Measurements from ENCODE around the gene PSMG2. TPM values are rescaled to one million over a fixed set of nuclear protein-coding genes. Genes with fewer than 3 reads are reported as not detected.

The PSMG2 gene
- total and polyA plus RNA-seq, 9 of the 15 experiments (the other 6 are each of a cell fraction or from before 2014, with no cell fraction given): 59.9 to 271 (median 111) TPM

DNA sequence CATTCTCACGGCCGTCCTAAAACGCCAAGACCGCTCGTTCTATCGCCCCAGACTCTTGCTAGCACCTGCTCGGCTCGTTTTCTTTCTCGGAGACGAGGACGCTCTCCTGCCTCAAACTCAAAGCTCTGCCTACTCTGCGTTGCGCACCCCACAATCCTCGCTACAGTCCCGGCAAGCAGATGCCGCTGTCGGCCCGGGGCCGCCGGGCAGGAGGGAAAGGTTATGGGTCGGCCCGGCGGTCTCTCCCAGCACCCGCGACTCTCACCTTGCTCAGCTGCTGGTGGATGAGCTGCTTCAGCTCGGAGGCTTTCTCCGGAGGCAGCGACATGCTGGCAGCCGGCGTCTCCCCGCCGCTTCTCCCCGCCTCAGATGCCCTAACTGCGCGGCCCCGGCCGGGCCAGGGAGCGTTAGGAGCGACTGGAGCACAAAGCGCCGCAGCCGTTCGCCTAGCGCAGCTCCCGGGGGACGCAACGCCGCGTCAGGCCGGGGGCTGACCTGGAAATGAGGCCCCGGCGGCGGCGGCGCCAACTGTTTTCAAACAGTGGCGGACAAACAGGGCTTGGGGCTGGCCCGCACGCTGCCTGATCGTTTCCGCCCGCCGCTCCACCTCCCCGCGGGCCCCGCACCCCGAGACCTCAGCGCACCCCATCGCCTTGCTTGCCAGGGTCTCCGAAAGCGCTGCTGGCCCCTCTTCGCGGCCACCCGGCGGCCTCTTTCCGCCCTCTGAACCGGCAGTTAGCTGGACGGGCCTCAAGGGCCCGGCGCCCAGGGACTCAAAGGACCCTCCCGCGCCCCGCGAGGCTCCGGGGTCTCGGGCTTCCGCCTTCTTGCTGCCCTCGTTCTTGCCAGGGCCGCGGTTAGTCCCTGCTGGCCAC, at the start of gene PSMG2, which contains the start of gene CEP76 (continued):
- TF ChIP-seq ZNF764 (CRISPR knock-in tag; IDR thresholded peaks at IDR 0.05; ENCODE audit: low read depth): no peak
- TF ChIP-seq BRF1 (IDR thresholded peaks at IDR 0.05; ENCODE audit: borderline replicate concordance, extremely low read depth, insufficient read length): no peak
- TF ChIP-seq YY1 (IDR thresholded peaks at IDR 0.05; ENCODE audit: borderline replicate concordance in 1 of 3, control insufficient read depth in 1 of 3, extremely low read depth in 1 of 3, insufficient read depth in 3 of 3, insufficient read length in 1 of 3, insufficient replicate concordance in 2 of 3, low read depth in 1 of 3, low read length in 2 of 3): peak in 2 of 3 experiments; percentile 55 to 56
- no peak for TF ChIP-seq ZNF583 (CRISPR knock-in tag; IDR thresholded peaks at IDR 0.05)
- 0 out of 2 replicates have a peak, but pooled peaks have one; percentile 2 for TF ChIP-seq SMC3 (conservative IDR thresholded peaks at IDR 0.05; ENCODE audit: insufficient read depth, low read depth, low read length)
- TF ChIP-seq, protein P1, sequence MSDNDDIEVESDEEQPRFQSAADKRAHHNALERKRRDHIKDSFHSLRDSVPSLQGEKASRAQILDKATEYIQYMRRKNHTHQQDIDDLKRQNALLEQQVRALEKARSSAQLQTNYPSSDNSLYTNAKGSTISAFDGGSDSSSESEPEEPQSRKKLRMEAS (CRISPR knock-in tag; IDR thresholded peaks at IDR 0.05): peak; percentile 32; the same call in 1 of the 2 replicates
- TF ChIP-seq, protein P2, sequence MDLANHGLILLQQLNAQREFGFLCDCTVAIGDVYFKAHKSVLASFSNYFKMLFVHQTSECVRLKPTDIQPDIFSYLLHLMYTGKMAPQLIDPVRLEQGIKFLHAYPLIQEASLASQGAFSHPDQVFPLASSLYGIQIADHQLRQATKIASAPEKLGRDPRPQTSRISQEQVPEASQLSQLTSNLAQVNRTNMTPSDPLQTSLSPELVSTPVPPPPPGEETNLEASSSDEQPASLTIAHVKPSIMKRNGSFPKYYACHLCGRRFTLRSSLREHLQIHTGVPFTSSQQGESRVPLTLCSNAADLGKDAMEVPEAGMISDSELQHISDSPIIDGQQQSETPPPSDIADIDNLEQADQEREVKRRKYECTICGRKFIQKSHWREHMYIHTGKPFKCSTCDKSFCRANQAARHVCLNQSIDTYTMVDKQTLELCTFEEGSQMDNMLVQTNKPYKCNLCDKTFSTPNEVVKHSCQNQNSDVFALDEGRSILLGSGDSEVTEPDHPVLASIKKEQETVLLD (IDR thresholded peaks at IDR 0.05): no peak
- peak; percentile 97 for TF ChIP-seq EP400 (IDR thresholded peaks at IDR 0.05)
- TF ChIP-seq ZNF436 (CRISPR knock-in tag; IDR thresholded peaks at IDR 0.05): no peak
- TF ChIP-seq GABPB1 (CRISPR knock-in tag; IDR thresholded peaks at IDR 0.05): peak; percentile 80
- no peak for TF ChIP-seq ZNF695 (CRISPR knock-in tag; IDR thresholded peaks at IDR 0.05)
- TF ChIP-seq, protein P3, sequence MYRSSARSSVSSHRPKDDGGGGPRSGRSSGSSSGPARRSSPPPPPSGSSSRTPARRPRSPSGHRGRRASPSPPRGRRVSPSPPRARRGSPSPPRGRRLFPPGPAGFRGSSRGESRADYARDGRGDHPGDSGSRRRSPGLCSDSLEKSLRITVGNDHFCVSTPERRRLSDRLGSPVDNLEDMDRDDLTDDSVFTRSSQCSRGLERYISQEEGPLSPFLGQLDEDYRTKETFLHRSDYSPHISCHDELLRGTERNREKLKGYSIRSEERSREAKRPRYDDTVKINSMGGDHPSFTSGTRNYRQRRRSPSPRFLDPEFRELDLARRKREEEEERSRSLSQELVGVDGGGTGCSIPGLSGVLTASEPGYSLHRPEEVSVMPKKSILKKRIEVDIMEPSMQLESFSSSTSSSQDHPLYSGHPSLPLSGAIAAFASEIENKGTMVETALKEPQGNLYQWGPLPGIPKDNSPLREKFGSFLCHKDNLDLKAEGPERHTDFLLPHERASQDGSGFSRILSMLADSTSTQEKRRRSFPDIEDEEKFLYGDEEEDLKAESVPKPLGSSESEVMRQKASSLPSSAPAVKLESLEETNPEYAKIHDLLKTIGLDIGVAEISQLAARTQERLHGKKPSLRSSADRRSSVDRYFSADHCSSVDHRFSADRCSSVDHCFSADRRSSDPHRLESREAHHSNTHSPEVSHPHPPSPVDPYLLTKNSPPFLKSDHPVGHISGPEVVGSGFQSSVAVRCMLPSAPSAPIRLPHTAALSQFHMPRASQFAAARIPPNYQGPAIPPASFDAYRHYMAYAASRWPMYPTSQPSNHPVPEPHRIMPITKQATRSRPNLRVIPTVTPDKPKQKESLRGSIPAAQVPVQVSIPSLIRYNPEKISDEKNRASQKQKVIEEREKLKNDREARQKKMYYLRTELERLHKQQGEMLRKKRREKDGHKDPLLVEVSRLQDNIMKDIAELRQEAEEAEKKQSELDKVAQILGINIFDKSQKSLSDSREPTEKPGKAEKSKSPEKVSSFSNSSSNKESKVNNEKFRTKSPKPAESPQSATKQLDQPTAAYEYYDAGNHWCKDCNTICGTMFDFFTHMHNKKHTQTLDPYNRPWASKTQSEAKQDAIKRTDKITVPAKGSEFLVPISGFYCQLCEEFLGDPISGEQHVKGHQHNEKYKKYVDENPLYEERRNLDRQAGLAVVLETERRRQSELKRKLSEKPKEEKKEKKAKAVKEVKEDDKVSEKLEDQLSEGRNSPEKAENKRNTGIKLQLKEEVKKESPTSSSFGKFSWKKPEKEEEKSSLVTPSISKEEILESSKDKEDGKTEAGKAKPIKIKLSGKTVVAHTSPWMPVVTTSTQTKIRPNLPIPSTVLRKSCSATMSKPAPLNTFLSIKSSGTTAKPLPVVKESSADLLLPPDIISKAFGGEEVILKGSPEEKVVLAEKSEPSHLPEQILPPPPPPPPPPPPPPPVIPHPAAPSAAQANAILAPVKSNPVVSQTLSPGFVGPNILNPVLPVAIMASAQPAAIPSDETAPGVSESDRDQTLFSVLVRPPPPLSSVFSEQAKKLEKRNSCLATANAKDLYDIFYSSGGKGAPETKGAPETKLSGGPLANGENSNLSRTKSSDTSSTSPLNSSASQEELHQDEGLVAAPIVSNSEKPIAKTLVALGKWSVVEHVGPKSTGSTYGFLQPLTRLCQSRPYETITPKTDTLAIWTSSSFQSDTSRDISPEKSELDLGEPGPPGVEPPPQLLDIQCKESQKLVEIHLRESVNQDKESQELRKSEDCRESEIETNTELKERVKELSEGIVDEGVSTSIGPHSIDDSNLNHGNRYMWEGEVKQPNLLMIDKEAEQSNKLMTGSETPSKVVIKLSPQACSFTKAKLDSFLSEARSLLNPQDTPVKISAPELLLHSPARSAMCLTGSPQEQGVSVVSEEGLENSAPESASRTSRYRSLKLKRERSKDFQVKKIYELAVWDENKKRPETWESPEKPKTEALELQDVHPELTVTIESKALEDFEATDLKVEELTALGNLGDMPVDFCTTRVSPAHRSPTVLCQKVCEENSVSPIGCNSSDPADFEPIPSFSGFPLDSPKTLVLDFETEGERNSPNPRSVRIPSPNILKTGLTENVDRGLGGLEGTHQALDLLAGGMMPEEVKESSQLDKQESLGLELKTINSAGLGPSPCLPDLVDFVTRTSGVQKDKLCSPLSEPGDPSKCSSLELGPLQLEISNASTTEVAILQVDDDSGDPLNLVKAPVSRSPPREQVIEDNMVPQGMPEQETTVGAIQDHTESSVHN (IDR thresholded peaks at IDR 0.05; ENCODE audit: borderline replicate concordance in 1 of 2, low read depth in 1 of 2): no peak
- TF ChIP-seq, protein P4, sequence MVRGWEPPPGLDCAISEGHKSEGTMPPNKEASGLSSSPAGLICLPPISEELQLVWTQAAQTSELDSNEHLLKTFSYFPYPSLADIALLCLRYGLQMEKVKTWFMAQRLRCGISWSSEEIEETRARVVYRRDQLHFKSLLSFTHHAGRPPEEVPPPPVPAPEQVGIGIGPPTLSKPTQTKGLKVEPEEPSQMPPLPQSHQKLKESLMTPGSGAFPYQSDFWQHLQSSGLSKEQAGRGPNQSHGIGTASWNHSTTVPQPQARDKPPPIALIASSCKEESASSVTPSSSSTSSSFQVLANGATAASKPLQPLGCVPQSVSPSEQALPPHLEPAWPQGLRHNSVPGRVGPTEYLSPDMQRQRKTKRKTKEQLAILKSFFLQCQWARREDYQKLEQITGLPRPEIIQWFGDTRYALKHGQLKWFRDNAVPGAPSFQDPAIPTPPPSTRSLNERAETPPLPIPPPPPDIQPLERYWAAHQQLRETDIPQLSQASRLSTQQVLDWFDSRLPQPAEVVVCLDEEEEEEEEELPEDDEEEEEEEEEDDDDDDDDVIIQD (CRISPR knock-in tag; IDR thresholded peaks at IDR 0.05): no peak
- no peak for TF ChIP-seq ZNF175 (CRISPR knock-in tag; IDR thresholded peaks at IDR 0.05; ENCODE audit: low read depth)

All from K562 (cell line).